Common myeloid progenitor, CD34-positive (primary cell): ENCODE measurements around the gene ACSS2.
"Not testable (repeated sequence)": the region's sequence is repeated elsewhere in the genome, so short reads cannot be mapped to it uniquely, and the experiment has no call there.

ENCODE experiments used
- CTCF ChIA-PET: fragments of 350-600 bp; sonication (Branson Sonifier 250); formaldehyde crosslinking; loops from one replicate; lab custom pipeline; 2021; ENCODE audit warnings: antibody characterized with exemption; lab: Charles Lee
- POLR2A ChIA-PET: fragments of 350-600 bp; sonication (Branson Sonifier 250); formaldehyde crosslinking; loops from one replicate; lab custom pipeline; 2021; ENCODE audit warnings: antibody characterized with exemption; lab: Charles Lee
- DNase-seq, 3 donors: peaks; one replicate each; pipeline versions ENCODE4 v3.0.0 to v3.0.0-alpha.2; 2013
- H3K27ac ChIP-seq, 2 experiments: 1 replicate in 1 of 2; 2 replicates in 1 of 2; pipeline ENCODE4 v1.7.0; 2013; ENCODE audit warnings: inconsistent platforms in 2 of 2, low read length in 2 of 2, mild to moderate bottlenecking in 2 of 2, low read depth in 1 of 2, moderate library complexity in 1 of 2; ENCODE audit not compliant: severe bottlenecking in 2 of 2, insufficient read depth in 1 of 2, poor library complexity in 1 of 2
- H3K27me3 ChIP-seq, 5 experiments: replicated peaks in 2 of 5; 1 replicate in 3 of 5; 2 replicates in 2 of 5; pipeline versions ENCODE4 v1.6.1 to v1.7.0; 2013; ENCODE audit warnings: low read length in 4 of 5, mild to moderate bottlenecking in 2 of 5, moderate library complexity in 2 of 5, inconsistent platforms in 1 of 5; ENCODE audit not compliant: insufficient read depth in 5 of 5, control insufficient read depth in 4 of 5
- H3K36me3 ChIP-seq, 4 experiments: 1 replicate in 2 of 4; 2 replicates in 2 of 4; pipeline versions ENCODE4 v1.6.1 to v1.7.0; 2013; ENCODE audit warnings: low read length in 3 of 4, control low read depth in 1 of 4, mild to moderate bottlenecking in 1 of 4; ENCODE audit not compliant: control insufficient read depth in 4 of 4, insufficient read depth in 4 of 4
- H3K4me1 ChIP-seq, 4 experiments: 1 replicate in 3 of 4; 2 replicates in 1 of 4; pipeline versions ENCODE4 v1.6.1 to v1.7.1; 2013; ENCODE audit warnings: low read length in 3 of 4, mild to moderate bottlenecking in 3 of 4, control low read depth in 1 of 4, inconsistent platforms in 1 of 4, moderate library complexity in 1 of 4; ENCODE audit not compliant: control insufficient read depth in 4 of 4, insufficient read depth in 4 of 4; ENCODE audit errors: control extremely low read depth in 1 of 4
- H3K4me3 ChIP-seq, 7 experiments: 1 replicate in 4 of 7; 2 replicates in 3 of 7; pipeline versions ENCODE4 v1.5.1 to v1.7.0; 2013; ENCODE audit warnings: mild to moderate bottlenecking in 7 of 7, low read length in 6 of 7, moderate library complexity in 6 of 7, inconsistent platforms in 2 of 7, low read depth in 2 of 7, control low read depth in 1 of 7; ENCODE audit not compliant: insufficient read depth in 4 of 7, control insufficient read depth in 1 of 7; ENCODE audit errors: extremely low read depth in 1 of 7
- H3K9me3 ChIP-seq, 5 experiments: 1 replicate in 4 of 5; 2 replicates in 1 of 5; pipeline versions ENCODE4 v1.6.1 to v1.7.1; 2013; ENCODE audit warnings: low read length in 4 of 5, mild to moderate bottlenecking in 2 of 5, inconsistent platforms in 1 of 5, low read depth in 1 of 5, moderate library complexity in 1 of 5; ENCODE audit not compliant: control insufficient read depth in 4 of 5, insufficient read depth in 2 of 5; ENCODE audit errors: control extremely low read depth in 1 of 5
- WGBS: methylation state at CpG from one replicate; pipeline ENCODE4 v1.1.5; 2013; ENCODE audit not compliant: insufficient coverage; 5-methylcytosine and 5-hydroxymethylcytosine counted together

ACSS2 gene

DNA sequence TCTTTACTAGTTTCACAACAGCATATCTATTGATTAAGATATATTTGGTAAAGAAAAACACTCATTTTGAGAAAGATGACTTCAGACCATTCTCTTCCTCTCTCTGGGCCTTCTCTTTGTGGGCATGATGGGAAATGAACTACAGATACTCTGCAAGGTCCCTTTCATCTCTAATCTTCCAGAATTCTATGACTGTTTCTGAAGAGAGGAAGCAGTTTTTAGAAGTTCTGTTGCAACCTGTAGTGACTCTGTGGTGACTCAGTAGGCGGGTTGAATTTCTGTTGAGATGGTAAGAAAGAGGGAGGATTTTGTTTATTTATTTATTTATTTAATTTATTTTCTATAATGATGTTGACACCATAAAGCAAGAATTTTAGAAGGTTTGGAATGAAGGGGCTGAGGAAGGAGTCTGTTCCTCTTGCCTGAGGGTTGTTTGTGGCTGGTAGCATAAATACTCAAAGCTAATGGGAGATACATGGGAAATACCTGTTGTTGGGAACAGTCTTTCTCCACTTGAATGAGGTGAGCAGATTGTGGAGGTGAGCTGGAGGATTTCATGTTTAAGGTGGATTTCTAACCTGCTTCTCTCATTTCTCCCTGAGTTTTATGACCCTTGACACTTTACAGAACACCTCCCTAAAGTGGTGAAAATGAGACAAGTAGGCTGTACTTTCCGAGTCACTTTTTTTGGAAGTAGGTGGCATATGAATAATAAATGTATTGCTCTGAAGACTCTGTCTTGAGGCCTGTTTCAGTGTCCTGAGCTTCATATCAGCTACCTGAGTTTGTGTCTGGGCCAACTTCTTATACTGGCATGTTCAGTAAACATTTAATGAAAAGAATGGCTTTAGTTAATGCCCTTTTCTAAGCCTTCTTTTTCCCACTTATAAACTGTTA, 15.0 kb downstream of the ACSS2 start:
- no peaks in the 10 kb centered on the region for H3K27me3 ChIP-seq
- H3K27ac ChIP-seq = no peak overlapping the region
- H3K4me3 ChIP-seq = no peak overlapping the region
- WGBS = no CpG with 5 or more reads among the region's 2 CpGs
- ChIA-PET CTCF (interaction anchor here (2.1 kb wide), 1 partner anchor 14 kb away, joined by 5 read pairs; no protein-coding TSS in a partner anchor), POLR2A (no interaction called here)
- H3K36me3 ChIP-seq = peaks cover 0 to 15% (median 0%) of the 10 kb centered on the region in 4 experiments
- peak in 2 of 3 donors; percentile 58 to 61 for DNase-seq
- peaks cover 4 to 21% (median 6%) of the 10 kb centered on the region in 4 experiments for H3K4me1 ChIP-seq
- no peaks in the 10 kb centered on the region for H3K9me3 ChIP-seq

DNA sequence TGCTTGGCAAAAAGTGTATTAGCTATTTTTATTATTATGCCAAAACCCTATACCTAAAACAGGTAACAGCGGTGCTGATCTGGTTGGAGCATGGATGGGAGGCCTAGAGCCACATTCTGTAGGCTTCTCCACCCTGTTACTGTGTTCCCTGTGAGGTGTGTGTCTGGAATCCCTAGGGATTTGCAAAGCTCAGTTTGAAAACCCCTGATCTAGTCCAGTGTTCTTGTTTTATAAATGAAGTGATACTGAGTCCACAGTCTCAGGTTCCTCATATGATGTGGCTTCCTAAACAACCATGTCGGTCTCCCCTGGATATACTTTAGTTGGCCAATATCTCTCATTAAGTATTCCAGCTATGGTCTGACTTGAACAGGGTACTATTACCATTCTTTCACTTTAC, 16.3 kb downstream of the ACSS2 start:
- CTCF ChIA-PET = no interaction called here
- no peak for DNase-seq
- Histone ChIP-seq H3K36me3 (peaks cover 0 to 8% (median 0%) of the 10 kb centered on the region in 4 experiments), H3K4me3 (no peak overlapping the region), H3K27me3 (no peaks in the 10 kb centered on the region), H3K27ac (no peak overlapping the region), H3K4me1 (peaks cover 4 to 21% (median 6%) of the 10 kb centered on the region in 4 experiments), H3K9me3 (no peaks in the 10 kb centered on the region)
- POLR2A ChIA-PET = no interaction called here
- WGBS = 100% methylated on average over 1 of the region's 2 CpGs

DNA sequence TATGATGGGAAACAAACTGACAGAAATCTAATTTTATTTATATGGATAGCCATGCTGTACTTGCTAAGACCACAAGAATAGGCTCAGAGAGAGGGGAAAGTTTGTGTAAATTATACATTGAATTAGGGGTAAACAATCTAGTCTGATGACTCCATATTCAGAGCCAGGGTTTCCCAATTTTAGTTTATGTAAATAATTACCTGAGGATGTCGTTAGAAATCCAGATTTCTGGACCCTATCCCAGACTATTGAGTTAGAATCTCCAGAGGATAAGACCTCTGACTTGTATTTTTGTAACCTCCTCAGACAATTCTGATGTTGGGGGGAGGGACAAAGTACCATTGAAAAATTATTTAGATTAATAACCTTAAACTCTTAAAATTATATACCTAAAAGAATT, 18.3 kb downstream of the ACSS2 start:
- no peak for DNase-seq
- Histone ChIP-seq H3K4me1 (peaks cover 3 to 19% (median 4%) of the 10 kb centered on the region in 4 experiments), H3K27ac (no peak overlapping the region), H3K27me3 (no peaks in the 10 kb centered on the region), H3K4me3 (no peak overlapping the region), H3K36me3 (peaks cover 0 to 3% (median 0%) of the 10 kb centered on the region in 4 experiments), H3K9me3 (no peaks in the 10 kb centered on the region)
- CTCF ChIA-PET = no interaction called here
- POLR2A ChIA-PET = no interaction called here
- WGBS = no CpG with 5 or more reads among the region's 1 CpG

DNA sequence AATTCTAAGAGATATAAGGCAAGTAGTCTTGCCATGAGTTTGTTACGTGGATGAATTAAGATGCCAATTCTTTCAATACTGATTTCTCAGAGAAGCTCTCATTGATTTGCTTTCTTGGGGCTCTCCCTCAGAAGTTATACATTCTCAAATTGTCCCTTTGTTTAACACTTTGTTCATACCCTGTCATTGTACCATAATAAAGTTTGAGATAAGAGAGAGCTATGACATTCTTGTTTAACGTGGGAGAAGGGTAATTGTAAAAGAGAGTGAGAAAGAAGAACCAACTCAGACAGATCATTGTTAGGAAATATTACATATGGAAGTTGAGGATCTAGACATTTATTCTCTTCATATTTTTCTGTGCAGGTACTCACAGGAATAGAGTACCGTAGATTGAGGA, 19.1 kb downstream of the ACSS2 start:
- H3K4me1 ChIP-seq = peaks cover 3 to 23% (median 5%) of the 10 kb centered on the region in 4 experiments
- ChIA-PET POLR2A (no interaction called here), CTCF (no interaction called here)
- no peak for DNase-seq
- 100% methylated on average over 1 of the region's 3 CpGs for WGBS
- H3K36me3 ChIP-seq = peaks cover 0 to 4% (median 0%) of the 10 kb centered on the region in 4 experiments
- no peaks in the 10 kb centered on the region for H3K27me3 ChIP-seq
- no peak overlapping the region for H3K4me3 ChIP-seq
- H3K27ac ChIP-seq = no peak overlapping the region
- no peaks in the 10 kb centered on the region for H3K9me3 ChIP-seq

DNA sequence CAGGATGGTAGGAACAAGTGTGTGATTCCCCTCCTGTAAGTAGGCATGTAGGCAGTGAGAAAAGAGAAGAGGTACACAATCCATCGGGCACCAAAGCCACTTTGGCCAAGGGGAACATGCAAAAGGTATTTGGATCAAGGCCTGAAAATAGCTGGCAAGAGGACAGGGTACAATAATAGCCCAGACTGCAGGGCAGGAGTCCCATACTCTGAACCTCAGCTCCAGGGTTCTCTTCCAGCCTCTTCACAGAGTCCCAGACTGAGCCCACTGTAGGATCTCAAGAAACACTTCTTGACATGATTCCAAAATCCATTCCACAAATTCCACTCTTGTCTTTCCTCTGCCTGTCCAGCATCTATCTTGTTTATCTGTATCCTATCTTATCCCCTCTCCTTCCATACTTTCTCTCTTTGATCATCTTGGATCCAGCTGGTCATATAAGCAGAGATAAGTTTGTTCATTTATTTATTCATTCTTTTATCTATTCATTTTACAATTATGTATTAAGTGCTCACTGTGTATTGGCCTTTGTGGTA, 19.7 kb downstream of the ACSS2 start:
- Histone ChIP-seq H3K27me3 (no peaks in the 10 kb centered on the region), H3K9me3 (no peaks in the 10 kb centered on the region), H3K4me1 (peaks cover 3 to 16% (median 5%) of the 10 kb centered on the region in 4 experiments), H3K4me3 (no peak overlapping the region), H3K36me3 (peaks cover 0 to 5% (median 0%) of the 10 kb centered on the region in 4 experiments), H3K27ac (no peak overlapping the region)
- ChIA-PET CTCF (no interaction called here), POLR2A (no interaction called here)
- 100% methylated on average over 1 of the region's 1 CpG for WGBS
- no peak for DNase-seq

DNA sequence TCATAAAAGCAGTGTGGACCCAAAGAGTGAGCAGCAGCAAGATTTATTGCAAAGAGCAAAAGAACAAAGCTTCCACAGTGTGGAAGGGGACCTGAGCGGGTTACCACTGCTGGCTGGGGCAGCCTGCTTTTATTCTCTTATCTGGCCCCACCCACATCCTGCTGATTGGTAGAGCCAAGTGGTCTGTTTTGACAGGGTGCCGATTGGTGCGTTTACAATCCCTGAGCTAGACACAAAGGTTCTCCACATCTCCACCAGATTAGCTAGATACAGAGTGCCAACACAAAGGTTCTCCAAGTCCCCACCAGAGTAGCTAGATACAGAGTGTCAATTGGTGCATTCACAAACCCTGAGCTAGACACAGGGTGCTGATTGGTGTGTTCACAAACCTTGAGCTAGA, 21.7 kb downstream of the ACSS2 start:
- H3K9me3 ChIP-seq, CTCF ChIA-PET, H3K4me3 ChIP-seq, H3K4me1 ChIP-seq, POLR2A ChIA-PET, H3K27me3 ChIP-seq, H3K27ac ChIP-seq, DNase-seq: not testable (repeated sequence)
- WGBS = no CpG with 5 or more reads among the region's 3 CpGs
- H3K36me3 ChIP-seq = peaks cover 0 to 10% (median 0%) of the 10 kb centered on the region in 4 experiments

DNA sequence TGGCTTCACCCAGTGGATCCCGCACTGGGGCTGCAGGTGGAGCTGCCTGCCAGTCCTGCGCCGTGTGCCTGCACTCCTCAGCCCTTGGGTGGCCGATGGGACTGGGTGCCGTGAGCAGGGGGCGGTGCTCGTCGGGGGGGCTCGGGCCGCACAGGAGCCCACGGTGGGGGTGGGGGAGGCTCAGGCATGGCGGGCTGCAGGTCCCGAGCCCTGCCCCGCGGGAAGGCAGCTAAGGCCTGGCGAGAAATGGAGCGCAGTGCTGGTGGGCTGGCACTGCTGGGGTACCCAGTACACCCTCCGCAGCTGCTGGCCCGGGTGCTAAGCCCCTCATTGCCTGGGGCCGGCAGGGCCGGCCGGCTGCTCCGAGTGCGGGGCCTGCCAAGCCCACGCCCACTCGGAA, 22.3 kb downstream of the ACSS2 start:
- WGBS = 100% methylated on average over 7 of the region's 26 CpGs
- POLR2A ChIA-PET, CTCF ChIA-PET, H3K9me3 ChIP-seq, H3K27ac ChIP-seq, H3K27me3 ChIP-seq, DNase-seq, H3K4me1 ChIP-seq, H3K4me3 ChIP-seq: not testable (repeated sequence)
- H3K36me3 ChIP-seq = peaks cover 0 to 12% (median 0%) of the 10 kb centered on the region in 4 experiments
